ENCODE measurements around the gene CACNA1H. TPM values are rescaled to one million over a fixed set of nuclear protein-coding genes. Genes with fewer than 3 reads are reported as not detected.

The CACNA1H gene
- total RNA-seq, 1 donor from 2014 or later: 10.9 TPM

GRCh38 chr16:1215574-1216295, 62.8 kb downstream of the CACNA1H start:
- no peak overlapping the region for H3K4me3 ChIP-seq
- no peak for ATAC-seq

GRCh38 chr16:1216296-1216619, 63.4 kb downstream of the CACNA1H start:
- Histone ChIP-seq H3K4me1 (no peaks in the 10 kb centered on the region), H3K9me3 (no peaks in the 10 kb centered on the region), H3K36me3 (no peaks in the 10 kb centered on the region), H3K27me3 (no peaks in the 10 kb centered on the region), H3K4me3 (no peak overlapping the region), H3K27ac (no peak overlapping the region)
- DNase-seq (no peak), ATAC-seq (no peak)
- intact Hi-C loops (cut with DNase I): no loop called here
- no peak for TF ChIP-seq CTCF (IDR thresholded peaks at IDR 0.05)

More at GRCh38 chr16:1215574-1216295, 62.8 kb downstream of the CACNA1H start:
- Histone ChIP-seq H3K36me3 (no peaks in the 10 kb centered on the region), H3K27me3 (no peaks in the 10 kb centered on the region), H3K27ac (no peak overlapping the region), H3K4me1 (no peaks in the 10 kb centered on the region), H3K9me3 (no peaks in the 10 kb centered on the region)
- intact Hi-C loops (cut with DNase I): no loop called here
- TF ChIP-seq CTCF (IDR thresholded peaks at IDR 0.05): no peak
- DNase-seq: no peak

- no peaks in the 10 kb centered on the region for H3K27me3 ChIP-seq
- ATAC-seq: no peak
- intact Hi-C loops (cut with DNase I): no loop called here
- H3K36me3 ChIP-seq: no peaks in the 10 kb centered on the region
- no peaks in the 10 kb centered on the region for H3K4me1 ChIP-seq
- H3K4me3 ChIP-seq: no peak overlapping the region
- no peaks in the 10 kb centered on the region for H3K9me3 ChIP-seq
- DNase-seq: no peak
- TF ChIP-seq CTCF (IDR thresholded peaks at IDR 0.05): no peak
- no peak overlapping the region for H3K27ac ChIP-seq
Measured at GRCh38 chr16:1216681-1217400, 63.9 kb downstream of the CACNA1H start.

- H3K27ac ChIP-seq: no peak overlapping the region
Measured at GRCh38 chr16:1217526-1217925, 64.6 kb downstream of the CACNA1H start.

More at GRCh38 chr16:1217526-1217925, 64.6 kb downstream of the CACNA1H start:
- DNase-seq (no peak), ATAC-seq (no peak)
- intact Hi-C loops (cut with DNase I): no loop called here
- H3K9me3 ChIP-seq: no peaks in the 10 kb centered on the region
- no peaks in the 10 kb centered on the region for H3K36me3 ChIP-seq
- TF ChIP-seq CTCF (IDR thresholded peaks at IDR 0.05): no peak
- H3K4me1 ChIP-seq: no peaks in the 10 kb centered on the region
- H3K4me3 ChIP-seq: no peak overlapping the region
- H3K27me3 ChIP-seq: no peaks in the 10 kb centered on the region
